T-cell (primary cell): Measurements from ENCODE around the gene E2F1. TPM values are rescaled to one million over a fixed set of nuclear protein-coding genes. Genes with fewer than 3 reads are reported as not detected.

Experiments
- ATAC-seq, 4 experiments: fragments of 200-7000 bp in 3 of 4; fragments of 150-1000 bp in 1 of 4; cut with Tn5 transposase; replicated peaks in 1 of 4; 1 replicate in 3 of 4; 2 replicates in 1 of 4; pipeline ENCODE4 v1.10.0; 2021; ENCODE audit warnings: moderate library complexity in 3 of 4, mild to moderate bottlenecking in 2 of 4, moderate number of reproducible peaks in 1 of 4
- CTCF ChIA-PET, 2 donors: fragments of 300-600 bp; sonication (Branson Sonifier 250); formaldehyde crosslinking; loops; one replicate each; lab custom pipeline; 2022; ENCODE audit warnings: antibody characterized with exemption in 2 of 2; lab: Charles Lee
- POLR2A ChIA-PET, 2 donors: fragments of 300-600 bp; sonication (Branson Sonifier 250); formaldehyde crosslinking; loops; one replicate each; lab custom pipeline; 2022; ENCODE audit warnings: antibody characterized with exemption in 2 of 2; lab: Charles Lee
- DNase-seq, 35 experiments: peaks; one replicate each; pipeline versions ENCODE4 v3.0.0 to v3.0.0-alpha.2; 2013 to 2023
- H3K27ac ChIP-seq: one replicate; pipeline ENCODE4 v1.5.1; 2013; ENCODE audit warnings: low read length
- H3K27me3 ChIP-seq, 2 experiments: replicated peaks in 1 of 2; 1 replicate in 1 of 2; 2 replicates in 1 of 2; pipeline versions ENCODE4 v1.6.1 to v1.7.0; 2013; ENCODE audit warnings: low read length in 1 of 2, mixed read lengths in 1 of 2; ENCODE audit not compliant: control insufficient read depth in 2 of 2, insufficient read depth in 2 of 2; ENCODE audit errors: extremely low read depth in 1 of 2
- H3K36me3 ChIP-seq, 2 donors: 1 replicate in 1 of 2; 2 replicates in 1 of 2; pipeline versions ENCODE4 v1.6.1 to v1.7.0; 2013; ENCODE audit warnings: low read length in 1 of 2; ENCODE audit not compliant: control insufficient read depth in 2 of 2, insufficient read depth in 1 of 2; ENCODE audit errors: extremely low read depth in 1 of 2
- H3K4me1 ChIP-seq, 2 experiments: 1 replicate in 1 of 2; 2 replicates in 1 of 2; pipeline versions ENCODE4 v1.6.1 to v1.7.0; 2013; ENCODE audit warnings: low read length in 2 of 2, mixed read lengths in 1 of 2; ENCODE audit not compliant: insufficient read depth in 2 of 2, control insufficient read depth in 1 of 2; ENCODE audit errors: extremely low read depth in 1 of 2
- H3K4me3 ChIP-seq, 2 donors: 1 replicate in 1 of 2; 2 replicates in 1 of 2; pipeline versions ENCODE4 v1.5.1 to v1.7.0; 2013; ENCODE audit warnings: mild to moderate bottlenecking in 2 of 2, low read length in 1 of 2, moderate library complexity in 1 of 2; ENCODE audit not compliant: control insufficient read depth in 1 of 2; ENCODE audit errors: extremely low read depth in 1 of 2
- H3K9me3 ChIP-seq: 2 replicates; pipeline ENCODE4 v1.7.0; 2013
- H3K27ac Mint-ChIP-seq, 2 donors: one replicate each; pipeline ENCODE4 v1.8.0; 2020 to 2021; ENCODE audit warnings: mild to moderate bottlenecking in 2 of 2, mixed read lengths in 2 of 2
- H3K27me3 Mint-ChIP-seq, 2 donors: one replicate each; pipeline ENCODE4 v1.8.0; 2021 to 2022; ENCODE audit warnings: mixed read lengths in 2 of 2
- H3K36me3 Mint-ChIP-seq: one replicate; pipeline ENCODE4 v1.8.0; 2021; ENCODE audit warnings: mixed read lengths
- H3K4me1 Mint-ChIP-seq, 3 donors: one replicate each; pipeline ENCODE4 v1.8.0; 2020 to 2022; ENCODE audit warnings: mixed read lengths in 3 of 3, mild to moderate bottlenecking in 1 of 3
- H3K4me3 Mint-ChIP-seq, 3 donors: one replicate each; pipeline ENCODE4 v1.8.0; 2020 to 2022; ENCODE audit warnings: mild to moderate bottlenecking in 3 of 3, mixed read lengths in 3 of 3, moderate library complexity in 3 of 3
- H3K9me3 Mint-ChIP-seq, 3 donors: one replicate each; pipeline ENCODE4 v1.8.0; 2020 to 2022; ENCODE audit warnings: mixed read lengths in 3 of 3
- WGBS: methylation state at CpG from one replicate; pipeline ENCODE4 v1.1.5; 2013; ENCODE audit warnings: missing lambda C conversion rate; ENCODE audit not compliant: insufficient coverage; 5-methylcytosine and 5-hydroxymethylcytosine counted together
- total RNA-seq, 35 experiments: library from RNA in 6 of 35; stranded (reverse) in 6 of 35; fragments of 120-200 nt in 1 of 35; gene quantifications; one replicate each; pipeline versions ENCODE4 v1.2.1 to v1.2.4 and lab custom pipeline; 2013 to 2026

The E2F1 gene
- total RNA-seq, 5 donors from 2014 or later (not counting 1 experiment from before 2014, with no cell fraction given), result 1.8 to 7.4 (median 4.6) TPM

DNA sequence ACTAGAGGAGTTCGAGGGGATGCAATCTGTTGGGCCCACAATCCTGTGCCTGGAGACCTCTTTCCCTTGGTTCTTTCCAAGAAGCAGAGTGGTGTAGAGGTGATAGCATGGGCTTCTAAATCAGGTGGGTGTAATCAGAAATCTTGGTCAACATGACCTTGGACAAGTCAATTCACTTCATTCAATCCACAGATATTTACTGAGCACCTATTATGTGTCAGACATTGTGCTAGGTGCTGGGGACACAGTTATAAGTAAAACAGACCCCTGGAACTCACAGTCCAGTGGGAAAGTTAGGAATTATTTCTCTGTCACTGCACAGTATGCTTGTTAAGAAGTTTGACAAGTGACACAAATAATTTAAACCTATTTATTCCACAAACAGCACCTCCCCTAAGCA lies 3.3 kb upstream of the E2F1 start:
- WGBS, result no CpG with 5 or more reads among the region's 1 CpG
- ATAC-seq, result no peak
- peaks cover 24 to 39% of the 10 kb centered on the region in 2 experiments for H3K4me1 ChIP-seq
- Mint-ChIP-seq H3K4me3 (peak overlapping the region in 1 of 3 donors; percentile 57), H3K27me3 (no peaks in the 10 kb centered on the region), H3K4me1 (peaks cover 23 to 47% (median 43%) of the 10 kb centered on the region in 3 donors), H3K36me3 (no peaks in the 10 kb centered on the region), H3K9me3 (no peaks in the 10 kb centered on the region), H3K27ac (peak overlapping the region; percentile 92 to 94)
- ChIA-PET CTCF (interaction anchor here in 1 of 2 donors (0.5 kb wide), 1 partner anchor 57 kb away, joined by 5 read pairs; no protein-coding TSS in a partner anchor), POLR2A (interaction anchor here in 1 of 2 donors (0.6 kb wide), 1 partner anchor 423 kb away, joined by 4 read pairs; the partner anchor contains the start of gene EIF2S2)
- H3K27ac ChIP-seq, result peak overlapping the region; percentile 56
- no peaks in the 10 kb centered on the region for H3K9me3 ChIP-seq
- H3K4me3 ChIP-seq, result no peak overlapping the region
- H3K36me3 ChIP-seq, result no peaks in the 10 kb centered on the region
- DNase-seq, result no peak
- no peaks in the 10 kb centered on the region for H3K27me3 ChIP-seq

DNA sequence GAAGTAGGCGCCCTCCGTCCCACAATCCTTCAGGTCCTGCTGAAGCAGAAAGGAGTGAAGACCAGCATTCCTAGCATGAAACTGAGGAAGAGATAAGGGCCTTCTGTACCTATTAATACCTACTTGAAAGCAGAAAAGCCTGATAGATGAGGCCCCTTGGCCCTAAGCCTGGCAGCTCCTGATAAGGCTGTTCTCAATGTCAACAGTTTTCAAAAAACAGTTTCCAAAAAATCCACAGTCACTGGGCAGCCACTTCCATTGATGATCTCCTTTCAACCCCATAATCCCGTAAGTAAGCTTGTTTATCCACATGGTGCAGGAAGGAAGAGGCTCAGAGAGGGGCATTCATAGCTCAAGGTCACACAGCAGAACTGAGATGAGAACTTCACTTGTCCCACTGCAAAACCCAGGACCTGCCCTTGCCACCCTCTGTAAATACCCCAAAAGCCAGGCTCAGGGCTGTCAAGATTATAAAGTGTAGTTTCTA lies 2.8 kb upstream of the E2F1 start:
- H3K36me3 Mint-ChIP-seq, result no peaks in the 10 kb centered on the region
- no peak overlapping the region for H3K4me3 ChIP-seq
- no CpG with 5 or more reads among the region's 3 CpGs for WGBS
- H3K27ac Mint-ChIP-seq, result peak overlapping the region; percentile 92 to 94
- no peak overlapping the region for H3K4me3 Mint-ChIP-seq
- H3K36me3 ChIP-seq, result no peaks in the 10 kb centered on the region
- ChIA-PET CTCF (no interaction called here), POLR2A (interaction anchor here in 1 of 2 donors (0.6 kb wide), 1 partner anchor 423 kb away, joined by 4 read pairs; the partner anchor contains the start of gene EIF2S2)
- H3K9me3 Mint-ChIP-seq, result no peaks in the 10 kb centered on the region
- no peaks in the 10 kb centered on the region for H3K9me3 ChIP-seq
- no peaks in the 10 kb centered on the region for H3K27me3 ChIP-seq
- H3K4me1 ChIP-seq, result peaks cover 24 to 40% of the 10 kb centered on the region in 2 experiments
- no peak for ATAC-seq
- H3K27ac ChIP-seq, result no peak overlapping the region
- DNase-seq, result no peak
- H3K4me1 Mint-ChIP-seq, result peaks cover 23 to 50% (median 47%) of the 10 kb centered on the region in 3 donors
- H3K27me3 Mint-ChIP-seq, result no peaks in the 10 kb centered on the region

DNA sequence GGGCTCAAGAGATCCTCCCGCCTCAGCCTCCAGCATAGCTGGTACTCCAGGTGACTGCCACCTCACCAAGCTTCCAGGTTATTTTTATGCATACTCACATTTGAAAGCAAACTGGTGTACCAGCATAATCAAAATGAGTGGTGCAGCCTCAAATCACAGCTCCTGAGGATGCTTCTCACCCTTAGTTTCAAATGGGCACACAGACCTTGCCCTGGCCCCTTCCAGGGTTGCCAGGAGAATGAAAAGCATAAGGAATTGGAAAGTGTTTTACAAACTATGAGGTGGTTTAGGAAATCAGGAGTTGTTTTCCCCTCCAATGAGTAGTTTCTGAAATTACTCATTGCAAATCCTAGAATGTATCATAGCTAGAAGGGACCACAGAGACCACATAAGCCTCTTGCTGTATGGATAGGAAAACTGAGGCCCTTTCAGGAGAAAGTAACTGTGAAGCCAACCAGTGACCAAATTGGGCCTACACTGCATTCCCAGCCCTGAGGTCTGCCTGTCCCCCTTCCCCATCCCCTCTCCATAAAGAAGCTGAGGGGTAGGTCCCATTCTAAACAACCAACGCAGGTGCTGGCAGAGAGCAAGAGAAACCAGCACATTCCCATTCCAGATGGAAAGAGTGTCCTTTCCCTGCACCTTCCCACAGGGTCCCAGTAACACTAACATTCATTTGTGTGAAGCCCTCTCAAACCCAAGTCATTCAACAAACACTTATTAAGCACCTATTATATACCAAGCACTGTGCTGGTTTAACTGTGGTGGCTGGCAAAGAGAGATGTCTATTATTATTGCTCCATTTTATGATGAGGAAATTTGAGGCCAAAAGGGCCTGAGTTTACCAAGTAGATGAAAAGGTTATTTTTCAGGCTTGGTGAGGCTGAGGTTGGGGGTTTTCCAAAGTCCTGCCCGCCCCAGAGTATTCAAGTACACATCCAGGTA lies 2.1 kb upstream of the E2F1 start:
- no peaks in the 10 kb centered on the region for H3K36me3 ChIP-seq
- Mint-ChIP-seq H3K4me3 (peak overlapping the region in 1 of 3 donors; percentile 72), H3K36me3 (no peaks in the 10 kb centered on the region), H3K9me3 (no peaks in the 10 kb centered on the region), H3K27ac (peak overlapping the region; percentile 92 to 94), H3K27me3 (no peaks in the 10 kb centered on the region), H3K4me1 (peaks cover 23 to 50% (median 47%) of the 10 kb centered on the region in 3 donors)
- H3K4me3 ChIP-seq, result no peak overlapping the region
- no peaks in the 10 kb centered on the region for H3K9me3 ChIP-seq
- DNase-seq (no peak), ATAC-seq (no peak)
- H3K27me3 ChIP-seq, result no peaks in the 10 kb centered on the region
- POLR2A ChIA-PET, result no interaction called here
- H3K4me1 ChIP-seq, result peaks cover 24 to 40% of the 10 kb centered on the region in 2 experiments
- CTCF ChIA-PET, result no interaction called here
- WGBS, result 86% methylated on average over 1 of the region's 3 CpGs
- no peak overlapping the region for H3K27ac ChIP-seq

DNA sequence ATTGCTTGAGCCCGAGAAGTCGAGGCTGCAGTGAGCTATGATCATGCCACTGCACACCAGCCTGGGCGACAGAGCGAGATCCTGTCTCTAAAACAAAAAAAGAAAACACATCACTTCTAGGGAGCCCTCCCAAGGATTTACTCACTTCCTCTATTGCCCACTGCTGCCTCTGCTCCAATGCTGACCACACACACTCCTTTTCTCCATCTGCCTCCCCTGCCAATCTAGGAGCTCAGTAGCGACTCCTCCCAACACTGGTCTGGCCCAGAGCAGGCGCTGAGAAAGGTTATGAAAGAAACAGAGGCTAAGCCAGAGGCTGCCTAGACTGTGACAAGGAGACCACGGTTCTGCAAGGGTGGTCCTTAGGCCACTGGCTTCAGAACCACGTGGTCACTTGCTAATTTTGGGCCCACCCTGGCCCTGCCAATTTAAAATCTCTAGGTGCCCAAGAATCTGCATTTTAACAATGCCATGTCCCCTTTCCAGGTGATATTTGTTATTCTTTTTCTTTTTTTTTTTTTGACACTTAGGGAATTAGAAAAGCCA lies 1.3 kb upstream of the E2F1 start:
- peaks cover 23 to 50% (median 47%) of the 10 kb centered on the region in 3 donors for H3K4me1 Mint-ChIP-seq
- peak overlapping the region in 1 of 3 donors; percentile 72 for H3K4me3 Mint-ChIP-seq

DNA sequence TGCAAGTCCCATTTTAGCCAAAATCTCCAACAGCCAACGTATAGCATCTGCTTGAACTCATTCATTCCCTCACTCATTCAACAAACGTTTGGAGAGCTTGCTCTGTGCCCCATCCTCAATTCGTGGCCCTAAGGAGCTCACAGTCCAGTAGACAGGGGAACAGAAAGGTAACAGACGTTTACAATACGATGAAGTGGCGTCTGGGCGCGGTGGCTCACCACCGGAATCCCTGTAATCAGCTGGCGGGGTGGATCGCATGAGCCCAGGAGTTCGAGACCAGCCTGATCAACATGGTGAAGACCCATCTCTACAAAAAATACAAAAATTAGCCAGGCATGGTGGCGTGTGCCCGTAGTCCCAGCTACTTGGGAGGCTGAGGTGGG lies 790 bp upstream of the E2F1 start:
- no peak for ATAC-seq
- no peaks in the 10 kb centered on the region for H3K36me3 ChIP-seq
- WGBS, result 81% methylated on average over 8 of the region's 14 CpGs

More for the DNA sequence above, 1.3 kb upstream of the E2F1 start:
- H3K27me3 ChIP-seq, result no peaks in the 10 kb centered on the region
- H3K4me3 ChIP-seq, result no peak overlapping the region
- peaks cover 24 to 40% of the 10 kb centered on the region in 2 experiments for H3K4me1 ChIP-seq
- H3K27ac Mint-ChIP-seq, result peak overlapping the region; percentile 43 to 88
- H3K27ac ChIP-seq, result no peak overlapping the region
- no peaks in the 10 kb centered on the region for H3K36me3 ChIP-seq
- no peak for DNase-seq
- no peaks in the 10 kb centered on the region for H3K9me3 Mint-ChIP-seq
- CTCF ChIA-PET, result interaction anchor here in 1 of 2 donors (1.0 kb wide), 1 partner anchor 45 kb away, joined by 3 read pairs; the partner anchor contains the start of gene ZNF341
- H3K27me3 Mint-ChIP-seq, result no peaks in the 10 kb centered on the region
- no peaks in the 10 kb centered on the region for H3K36me3 Mint-ChIP-seq
- ATAC-seq, result no peak
- 89% methylated on average over 6 of the region's 8 CpGs for WGBS
- POLR2A ChIA-PET, result no interaction called here
- H3K9me3 ChIP-seq, result no peaks in the 10 kb centered on the region

More for the DNA sequence above, 790 bp upstream of the E2F1 start:
- peak overlapping the region in 1 of 2 donors; percentile 44 for H3K4me3 ChIP-seq
- no peaks in the 10 kb centered on the region for H3K27me3 ChIP-seq
- no peaks in the 10 kb centered on the region for H3K9me3 ChIP-seq
- H3K27ac ChIP-seq, result peak overlapping the region; percentile 59
- no peak for DNase-seq
- H3K4me1 ChIP-seq, result peaks cover 24 to 40% of the 10 kb centered on the region in 2 experiments
- peak overlapping the region; percentile 81 to 88 for H3K27ac Mint-ChIP-seq
- peak overlapping the region; percentile 72 to 79 (median 75) for H3K4me3 Mint-ChIP-seq
- ChIA-PET POLR2A (no interaction called here), CTCF (interaction anchor here in 1 of 2 donors (1.0 kb wide), 1 partner anchor 45 kb away, joined by 3 read pairs; the partner anchor contains the start of gene ZNF341)
- H3K27me3 Mint-ChIP-seq, result no peaks in the 10 kb centered on the region
- H3K36me3 Mint-ChIP-seq, result no peaks in the 10 kb centered on the region
- H3K9me3 Mint-ChIP-seq, result no peaks in the 10 kb centered on the region
- peaks cover 26 to 50% (median 47%) of the 10 kb centered on the region in 3 donors for H3K4me1 Mint-ChIP-seq
